Endothelial cell of umbilical vein (primary cell): Measurements from ENCODE around the gene APBA2. TPM values are rescaled to one million over a fixed set of nuclear protein-coding genes. Genes with fewer than 3 reads are reported as not detected.

Experiments used
- BruUV-seq: library from RNA; stranded (reverse); fragments of 400-500 nt; replicated peaks from 2 replicates; lab custom pipeline; 2021; lab: Mats Ljungman, UMichigan
- CTCF ChIA-PET: fragments of 300-600, 350-600 bp; sonication (Branson Sonifier 250); formaldehyde crosslinking; loops from one replicate; lab custom pipeline; 2021; ENCODE audit warnings: antibody characterized with exemption, inconsistent platforms; lab: Charles Lee
- POLR2A ChIA-PET: fragments of 300-600, 350-600 bp; sonication (Branson Sonifier 250); formaldehyde crosslinking; loops from one replicate; lab custom pipeline; 2021; ENCODE audit warnings: antibody characterized with exemption, inconsistent platforms; lab: Charles Lee
- DNase-seq: peaks from one replicate; pipeline ENCODE4 v3.0.0-alpha.2; 2011; ENCODE audit warnings: low read depth, low spot score
- FAIRE-seq: peaks from 2 replicates; lab custom pipeline; 2011; peaks lifted over from hg19 to GRCh38; lab: Jason Lieb, UNC
- H2AFZ ChIP-seq: 2 replicates; pipeline ENCODE4 v1.6.0; 2012; ENCODE audit warnings: low read depth, low read length, control low read depth, inconsistent platforms
- H3K27ac ChIP-seq: 2 replicates; pipeline ENCODE4 v1.5.1; 2011; ENCODE audit warnings: low read depth, mild to moderate bottlenecking, control low read depth, low read length, moderate library complexity; ENCODE audit not compliant: insufficient read depth
- H3K27me3 ChIP-seq, 2 experiments: 2 replicates each; pipeline versions ENCODE4 v1.6.0 to v1.6.1; 2011; ENCODE audit warnings: low read length in 2 of 2, mixed read lengths in 1 of 2; ENCODE audit not compliant: control insufficient read depth in 2 of 2, insufficient read depth in 2 of 2
- H3K36me3 ChIP-seq, 2 experiments: 2 replicates in 1 of 2; 3 replicates in 1 of 2; pipeline ENCODE4 v1.5.1; 2011; ENCODE audit warnings: low read length in 2 of 2, mild to moderate bottlenecking in 1 of 2, moderate library complexity in 1 of 2; ENCODE audit not compliant: control insufficient read depth in 2 of 2, insufficient read depth in 2 of 2; ENCODE audit errors: extremely low read depth in 1 of 2
- H3K4me1 ChIP-seq: 3 replicates; pipeline ENCODE4 v1.5.1; 2011; ENCODE audit warnings: mild to moderate bottlenecking, low read length; ENCODE audit not compliant: control insufficient read depth, insufficient read depth; ENCODE audit errors: extremely low read depth
- H3K4me2 ChIP-seq: 2 replicates; pipeline ENCODE4 v1.6.1; 2011; ENCODE audit warnings: low read length, control low read depth, mixed read lengths; ENCODE audit not compliant: insufficient read depth
- H3K4me3 ChIP-seq, 3 experiments: fragments of 200-600 bp in 1 of 3; sonication (generic), shearing (Covaris generic) in 1 of 3; replicated peaks in 1 of 3; 2 replicates each; pipeline ENCODE4 v1.5.1; 2011 to 2016; ENCODE audit warnings: control low read depth in 3 of 3, low read length in 3 of 3, mild to moderate bottlenecking in 2 of 3, inconsistent platforms in 1 of 3, low read depth in 1 of 3, moderate library complexity in 1 of 3; ENCODE audit not compliant: insufficient read depth in 1 of 3
- H3K79me2 ChIP-seq: 2 replicates; pipeline ENCODE4 v1.6.0; 2012; ENCODE audit warnings: low read length, inconsistent platforms; ENCODE audit not compliant: control insufficient read depth, insufficient read depth
- H3K9ac ChIP-seq: replicated peaks from 2 replicates; pipeline ENCODE3; 2011; ENCODE audit warnings: low read length, control low read depth; ENCODE audit not compliant: insufficient read depth; ENCODE audit errors: extremely low read depth
- H3K9me1 ChIP-seq: replicated peaks from 3 replicates; pipeline ENCODE4 v1.6.0; 2011; ENCODE audit warnings: mild to moderate bottlenecking, low read length; ENCODE audit not compliant: control insufficient read depth, insufficient read depth; ENCODE audit errors: extremely low read depth
- H3K9me3 ChIP-seq: replicated peaks from 2 replicates; pipeline ENCODE4 v1.5.1; 2012; ENCODE audit warnings: low read length, inconsistent platforms; ENCODE audit not compliant: control insufficient read depth, insufficient read depth
- H4K20me1 ChIP-seq: replicated peaks from 2 replicates; pipeline ENCODE3; 2011; ENCODE audit warnings: mild to moderate bottlenecking, low read length; ENCODE audit not compliant: control insufficient read depth, insufficient read depth; ENCODE audit errors: extremely low read depth
- EZH2 ChIP-seq: IDR thresholded peaks from 2 replicates; pipeline ENCODE4 v1.6.1; 2012; ENCODE audit warnings: borderline replicate concordance, low read depth, mild to moderate bottlenecking, moderate library complexity, low read length, inconsistent platforms; ENCODE audit not compliant: severe bottlenecking
- FOS ChIP-seq: IDR thresholded peaks from 2 replicates; pipeline ENCODE4 v1.6.1; 2011; ENCODE audit warnings: mild to moderate bottlenecking, low read length, moderate library complexity, borderline replicate concordance; ENCODE audit not compliant: insufficient read depth
- GATA2 ChIP-seq: IDR thresholded peaks from 2 replicates; pipeline ENCODE4 v1.7.0; 2011; ENCODE audit warnings: low read depth, mild to moderate bottlenecking, moderate library complexity, mixed read lengths, low read length; ENCODE audit not compliant: insufficient read length, insufficient read depth
- JUN ChIP-seq: IDR thresholded peaks from 2 replicates; pipeline ENCODE4 v1.6.1; 2011; ENCODE audit warnings: borderline replicate concordance, low read depth; ENCODE audit not compliant: insufficient read length, insufficient read depth
- MYC ChIP-seq: IDR thresholded peaks from one replicate; pipeline ENCODE4 v1.6.1; 2011; ENCODE audit warnings: mild to moderate bottlenecking, low read depth, low read length
- POLR2A ChIP-seq: IDR thresholded peaks from 2 replicates; pipeline ENCODE4 v1.6.1; 2012; ENCODE audit warnings: low read depth, mild to moderate bottlenecking, control low read depth, low read length
- POLR2AphosphoS5 ChIP-seq: IDR thresholded peaks from 2 replicates; pipeline ENCODE4 v1.6.1; 2012; ENCODE audit warnings: low read depth, mild to moderate bottlenecking, control low read depth, low read length, moderate library complexity; ENCODE audit not compliant: insufficient read depth
- dilution Hi-C: fragments of 300-500 bp; cut with MboI; formaldehyde crosslinking; loops from one replicate; pipeline ENCODE4 v1.15.0; 2019; ENCODE audit warnings: low sequenced_read_pairs; ENCODE audit not compliant: extremely low pct_ligation_motif_present
- intact Hi-C: fragments of 100-400 bp; cut with micrococcal nuclease; formaldehyde crosslinking; loops from one replicate; pipeline ENCODE4 v1.10.0; 2022
- polyA plus RNA-seq, 4 experiments: library from polyadenylated mRNA; depleted of rRNA in 3 of 4; stranded (reverse) in 3 of 4; unstranded in 1 of 4; fragments of >200 nt; gene quantifications; 2 replicates each; pipeline versions ENCODE4 v1.2.1 to v1.2.3, GENCODE V29; 2011 to 2012; ENCODE audit warnings: missing spikeins in 1 of 4
- total RNA-seq: library from RNA; stranded (reverse); gene quantifications from 2 replicates; pipeline ENCODE4 v1.2.3, GENCODE V29; 2021
- TF ChIP-seq, protein P1 (sequence below), 2 donors: IDR thresholded peaks; 1 replicate in 1 of 2; 2 replicates in 1 of 2; pipeline ENCODE4 v1.5.1; 2011; ENCODE audit warnings: low read length in 2 of 2, mild to moderate bottlenecking in 2 of 2, moderate library complexity in 2 of 2, control low read depth in 1 of 2, inconsistent platforms in 1 of 2, low read depth in 1 of 2; ENCODE audit not compliant: insufficient read depth in 1 of 2; ENCODE audit errors: extremely low read depth in 1 of 2
- TF ChIP-seq, protein P2 (sequence below): IDR thresholded peaks from 2 replicates; pipeline ENCODE4 v1.6.1; 2011; ENCODE audit not compliant: insufficient read depth, insufficient read length

The APBA2 gene
- total and polyA plus RNA-seq, 2 donors (not counting 3 experiments of a cell fraction or from before 2014, with no cell fraction given): 5.7 to 11.1 TPM

DNA sequence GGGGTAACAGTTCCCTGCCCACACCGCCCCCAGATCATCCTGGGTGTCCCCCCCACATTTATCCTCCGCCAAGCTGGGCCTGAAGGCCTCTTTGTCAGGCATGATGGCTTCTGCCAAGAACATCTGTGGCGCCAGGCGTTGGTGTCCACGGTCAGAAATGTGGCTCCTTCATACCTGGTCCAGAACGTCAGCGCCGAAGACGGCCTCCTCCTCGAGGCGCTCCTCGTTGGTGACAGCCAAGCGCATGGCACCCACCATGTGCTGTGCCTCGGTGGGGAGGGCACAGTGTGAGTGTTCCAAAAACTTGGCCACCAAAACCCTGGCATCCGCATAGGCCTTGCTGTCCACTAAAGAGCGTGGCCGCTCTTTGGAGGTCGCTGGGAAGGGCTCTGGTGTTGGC, 237.4 kb downstream of the APBA2 start:
- no peak for DNase-seq
- dilution Hi-C loops: no loop called here
- intact Hi-C loops: no loop called here

More for the DNA sequence above, 237.4 kb downstream of the APBA2 start:
- Histone ChIP-seq H3K9me1 (no peaks in the 10 kb centered on the region), H3K9me3 (no peaks in the 10 kb centered on the region), H3K36me3 (no peaks in the 10 kb centered on the region), H3K79me2 (no peaks in the 10 kb centered on the region), H3K27ac (no peak overlapping the region), H3K4me2 (no peak overlapping the region), H3K4me3 (no peak overlapping the region), H3K9ac (no peak overlapping the region), H4K20me1 (no peaks in the 10 kb centered on the region), H3K27me3 (no peaks in the 10 kb centered on the region), H3K4me1 (no peaks in the 10 kb centered on the region), H2AFZ (no peak overlapping the region)
- TF ChIP-seq EZH2: no peak
- TF ChIP-seq POLR2AphosphoS5: no peak
- TF ChIP-seq, protein P1, sequence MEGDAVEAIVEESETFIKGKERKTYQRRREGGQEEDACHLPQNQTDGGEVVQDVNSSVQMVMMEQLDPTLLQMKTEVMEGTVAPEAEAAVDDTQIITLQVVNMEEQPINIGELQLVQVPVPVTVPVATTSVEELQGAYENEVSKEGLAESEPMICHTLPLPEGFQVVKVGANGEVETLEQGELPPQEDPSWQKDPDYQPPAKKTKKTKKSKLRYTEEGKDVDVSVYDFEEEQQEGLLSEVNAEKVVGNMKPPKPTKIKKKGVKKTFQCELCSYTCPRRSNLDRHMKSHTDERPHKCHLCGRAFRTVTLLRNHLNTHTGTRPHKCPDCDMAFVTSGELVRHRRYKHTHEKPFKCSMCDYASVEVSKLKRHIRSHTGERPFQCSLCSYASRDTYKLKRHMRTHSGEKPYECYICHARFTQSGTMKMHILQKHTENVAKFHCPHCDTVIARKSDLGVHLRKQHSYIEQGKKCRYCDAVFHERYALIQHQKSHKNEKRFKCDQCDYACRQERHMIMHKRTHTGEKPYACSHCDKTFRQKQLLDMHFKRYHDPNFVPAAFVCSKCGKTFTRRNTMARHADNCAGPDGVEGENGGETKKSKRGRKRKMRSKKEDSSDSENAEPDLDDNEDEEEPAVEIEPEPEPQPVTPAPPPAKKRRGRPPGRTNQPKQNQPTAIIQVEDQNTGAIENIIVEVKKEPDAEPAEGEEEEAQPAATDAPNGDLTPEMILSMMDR (IDR thresholded peaks at IDR 0.05; ENCODE audit: extremely low read depth in 1 of 2, insufficient read depth in 1 of 2, low read depth in 1 of 2, low read length in 2 of 2): no peak
- TF ChIP-seq FOS: no peak
- TF ChIP-seq GATA2: no peak
- no peak for TF ChIP-seq MYC
- TF ChIP-seq JUN: no peak
- TF ChIP-seq POLR2A: no peak
- TF ChIP-seq, protein P2, sequence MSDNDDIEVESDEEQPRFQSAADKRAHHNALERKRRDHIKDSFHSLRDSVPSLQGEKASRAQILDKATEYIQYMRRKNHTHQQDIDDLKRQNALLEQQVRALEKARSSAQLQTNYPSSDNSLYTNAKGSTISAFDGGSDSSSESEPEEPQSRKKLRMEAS: no peak
- no peak for FAIRE-seq
- CTCF ChIA-PET: interaction anchor here (0.9 kb wide), 1 partner anchor 8 kb away, joined by 3 read pairs; no protein-coding TSS in a partner anchor
- POLR2A ChIA-PET: no interaction called here
- BruUV-seq: no TSS peak
